Measurements from ENCODE around the gene RPL37.
"Not testable (repeated sequence)": the region's sequence is repeated elsewhere in the genome, so short reads cannot be mapped to it uniquely, and the experiment has no call there.

The RPL37 gene

GRCh38 chr5:40827188-40827977 lies 7.6 kb downstream of the RPL37 start:
- TF ChIP-seq CTCF (IDR thresholded peaks at IDR 0.05; ENCODE audit: low read depth, low read length, missing control alignments), result no peak
- no peak overlapping the region for H3K4me3 ChIP-seq (ENCODE audit: low read depth, low read length)
- DNase-seq (ENCODE audit: low read depth), result no peak

- TF ChIP-seq CTCF (IDR thresholded peaks at IDR 0.05; ENCODE audit: low read depth, low read length, missing control alignments), result no peak
- H3K4me3 ChIP-seq (ENCODE audit: low read depth, low read length), result no peak overlapping the region
- no peak for DNase-seq (ENCODE audit: low read depth)
Measured at GRCh38 chr5:40826489-40827187, 8.4 kb downstream of the RPL37 start.

- not testable (repeated sequence) for DNase-seq (ENCODE audit: low read depth); H3K4me3 ChIP-seq (ENCODE audit: low read depth, low read length)
Measured at GRCh38 chr5:40825461-40826043, 9.5 kb downstream of the RPL37 start.

- TF ChIP-seq CTCF (IDR thresholded peaks at IDR 0.05; ENCODE audit: low read depth, low read length, missing control alignments), result no peak
- no peak overlapping the region for H3K4me3 ChIP-seq (ENCODE audit: low read depth, low read length)
Measured at GRCh38 chr5:40823459-40823858, 11.6 kb downstream of the RPL37 start.

GRCh38 chr5:40813698-40814281 lies 21.2 kb downstream of the RPL37 start:
- no peak for TF ChIP-seq CTCF (IDR thresholded peaks at IDR 0.05; ENCODE audit: low read depth, low read length, missing control alignments)

More at GRCh38 chr5:40823459-40823858, 11.6 kb downstream of the RPL37 start:
- DNase-seq (ENCODE audit: low read depth), result no peak

GRCh38 chr5:40812125-40812524 lies 22.9 kb downstream of the RPL37 start:
- no peak overlapping the region for H3K4me3 ChIP-seq (ENCODE audit: low read depth, low read length)
- no peak for TF ChIP-seq CTCF (IDR thresholded peaks at IDR 0.05; ENCODE audit: low read depth, low read length, missing control alignments)
- DNase-seq (ENCODE audit: low read depth), result no peak

More at GRCh38 chr5:40813698-40814281, 21.2 kb downstream of the RPL37 start:
- DNase-seq (ENCODE audit: low read depth), result no peak
- H3K4me3 ChIP-seq (ENCODE audit: low read depth, low read length), result no peak overlapping the region
